Measurements from ENCODE around the gene INPP4A. TPM values are rescaled to one million over a fixed set of nuclear protein-coding genes. Genes with fewer than 3 reads are reported as not detected.

The INPP4A gene
- total RNA-seq (10 to 100 TPM; 15.8 to 31.2 (median 22.0) TPM), polyA plus RNA-seq (1 to 10 TPM; 3.8 to 7.5 TPM)
- long read RNA-seq, donor 1, partial matches to known transcripts, result 2 of 22 reads
- long read RNA-seq, donor 1, other reads (novel, unspliced or antisense), result 19 of 22 reads
- long read RNA-seq, donor 2, partial matches to known transcripts, result 16 of 68 reads
- long read RNA-seq, donor 2, other reads (novel, unspliced or antisense), result 50 of 68 reads
- long read RNA-seq, donor 3, partial matches to known transcripts, result 13 of 20 reads
- long read RNA-seq, donor 3, other reads (novel, unspliced or antisense), result 7 of 20 reads

DNA sequence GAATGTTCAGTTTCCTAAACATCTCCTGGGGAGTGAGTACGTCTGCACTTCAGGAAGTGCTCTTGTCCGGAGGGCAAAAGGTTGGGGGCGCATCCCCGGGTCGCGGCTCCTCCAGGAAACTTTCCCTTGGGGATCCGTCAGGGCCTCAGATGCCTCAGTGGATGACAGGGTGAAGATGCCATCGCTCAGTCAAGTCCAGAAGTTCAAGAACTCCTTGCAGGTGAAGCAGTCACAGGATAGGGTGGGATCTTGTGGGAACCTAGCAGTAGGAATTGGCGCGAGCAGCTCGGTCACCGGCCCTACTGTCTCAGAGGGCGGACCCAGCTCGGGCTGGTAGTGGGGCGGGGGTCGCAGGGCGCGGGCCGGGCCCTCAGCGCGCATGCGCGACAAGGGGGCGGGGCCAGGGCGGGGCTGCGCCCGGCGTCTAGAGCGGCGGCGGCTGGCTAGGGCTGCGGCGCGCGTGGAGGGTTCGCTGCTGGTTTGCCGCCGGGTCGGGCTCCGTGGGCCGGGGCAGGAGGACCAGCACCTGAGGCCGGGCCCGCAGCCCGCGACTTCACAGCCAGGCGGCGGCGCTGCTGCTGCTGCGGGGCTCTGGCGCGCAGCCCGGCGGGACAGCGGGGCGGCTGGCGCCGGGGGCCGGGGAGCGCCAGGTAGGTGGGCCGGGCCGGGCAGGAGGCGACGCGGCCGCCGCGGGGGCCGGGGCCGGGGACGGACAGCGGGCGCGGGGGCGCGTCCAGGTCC is at the start of gene INPP4A:
INPP4A (plus strand) TSS at position 423 of the 741 bp plus-strand sequence. CDS start 75,191 bp downstream, outside the sequence.
- peak; percentile 90 to 97 (median 94) for ATAC-seq
- peak within 1 kb of the TSS; percentile 56 to 93 (median 81) for H3K27ac ChIP-seq
- peaks cover 0 to 42% (median 19%) of the 10 kb centered on the region in 9 donors for H3K4me1 ChIP-seq
- no peaks in the 10 kb centered on the region for H3K36me3 ChIP-seq
- TF ChIP-seq, protein P1, sequence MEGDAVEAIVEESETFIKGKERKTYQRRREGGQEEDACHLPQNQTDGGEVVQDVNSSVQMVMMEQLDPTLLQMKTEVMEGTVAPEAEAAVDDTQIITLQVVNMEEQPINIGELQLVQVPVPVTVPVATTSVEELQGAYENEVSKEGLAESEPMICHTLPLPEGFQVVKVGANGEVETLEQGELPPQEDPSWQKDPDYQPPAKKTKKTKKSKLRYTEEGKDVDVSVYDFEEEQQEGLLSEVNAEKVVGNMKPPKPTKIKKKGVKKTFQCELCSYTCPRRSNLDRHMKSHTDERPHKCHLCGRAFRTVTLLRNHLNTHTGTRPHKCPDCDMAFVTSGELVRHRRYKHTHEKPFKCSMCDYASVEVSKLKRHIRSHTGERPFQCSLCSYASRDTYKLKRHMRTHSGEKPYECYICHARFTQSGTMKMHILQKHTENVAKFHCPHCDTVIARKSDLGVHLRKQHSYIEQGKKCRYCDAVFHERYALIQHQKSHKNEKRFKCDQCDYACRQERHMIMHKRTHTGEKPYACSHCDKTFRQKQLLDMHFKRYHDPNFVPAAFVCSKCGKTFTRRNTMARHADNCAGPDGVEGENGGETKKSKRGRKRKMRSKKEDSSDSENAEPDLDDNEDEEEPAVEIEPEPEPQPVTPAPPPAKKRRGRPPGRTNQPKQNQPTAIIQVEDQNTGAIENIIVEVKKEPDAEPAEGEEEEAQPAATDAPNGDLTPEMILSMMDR (IDR thresholded peaks at IDR 0.05), result peak in 5 of 9 donors; percentile 7 to 46 (median 32)
- peak; percentile 75 to 85 for DNase-seq
- intact Hi-C loops (cut with DNase I), result loop anchor here in 5 of 10 donors (5.0 to 10.0 kb wide), 8 partner anchors 38 to 160 kb away; partner anchors contain the start of genes COA5 (in 1 of the 5) and UNC50 (in 1 of the 5)
- peak within 1 kb of the TSS; percentile 55 to 94 (median 82) for H3K4me3 ChIP-seq
- peaks cover 0 to 9% (median 0%) of the 10 kb centered on the region in 11 donors for H3K9me3 ChIP-seq
- WGBS, 2 donors, result 0% methylated on average over 53 to 75 of the region's 75 CpGs
- H3K27me3 ChIP-seq, result no peaks in the 10 kb centered on the region

DNA sequence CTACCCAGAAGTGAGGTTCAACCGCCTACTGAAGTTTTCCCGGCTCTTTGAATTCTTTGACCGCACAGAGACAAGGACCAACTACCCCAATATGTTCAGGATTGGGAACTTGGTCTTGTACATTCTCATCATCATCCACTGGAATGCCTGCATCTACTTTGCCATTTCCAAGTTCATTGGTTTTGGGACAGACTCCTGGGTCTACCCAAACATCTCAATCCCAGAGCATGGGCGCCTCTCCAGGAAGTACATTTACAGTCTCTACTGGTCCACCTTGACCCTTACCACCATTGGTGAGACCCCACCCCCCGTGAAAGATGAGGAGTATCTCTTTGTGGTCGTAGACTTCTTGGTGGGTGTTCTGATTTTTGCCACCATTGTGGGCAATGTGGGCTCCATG is 48.7 kb upstream of the INPP4A start:
- H3K36me3 ChIP-seq, result no peaks in the 10 kb centered on the region
- 91% methylated on average over 6 of the region's 6 CpGs for WGBS, 2 donors
- no peak overlapping the region for H3K4me3 ChIP-seq
- peaks cover 0 to 31% (median 0%) of the 10 kb centered on the region in 7 donors for H3K27me3 ChIP-seq
- H3K27ac ChIP-seq, result no peak overlapping the region
- no peak for DNase-seq
- no peaks in the 10 kb centered on the region for H3K9me3 ChIP-seq
- ATAC-seq, result no peak
- TF ChIP-seq, protein P1 (IDR thresholded peaks at IDR 0.05), result no peak
- intact Hi-C loops (cut with DNase I), result no loop called here
- H3K4me1 ChIP-seq, result no peaks in the 10 kb centered on the region

DNA sequence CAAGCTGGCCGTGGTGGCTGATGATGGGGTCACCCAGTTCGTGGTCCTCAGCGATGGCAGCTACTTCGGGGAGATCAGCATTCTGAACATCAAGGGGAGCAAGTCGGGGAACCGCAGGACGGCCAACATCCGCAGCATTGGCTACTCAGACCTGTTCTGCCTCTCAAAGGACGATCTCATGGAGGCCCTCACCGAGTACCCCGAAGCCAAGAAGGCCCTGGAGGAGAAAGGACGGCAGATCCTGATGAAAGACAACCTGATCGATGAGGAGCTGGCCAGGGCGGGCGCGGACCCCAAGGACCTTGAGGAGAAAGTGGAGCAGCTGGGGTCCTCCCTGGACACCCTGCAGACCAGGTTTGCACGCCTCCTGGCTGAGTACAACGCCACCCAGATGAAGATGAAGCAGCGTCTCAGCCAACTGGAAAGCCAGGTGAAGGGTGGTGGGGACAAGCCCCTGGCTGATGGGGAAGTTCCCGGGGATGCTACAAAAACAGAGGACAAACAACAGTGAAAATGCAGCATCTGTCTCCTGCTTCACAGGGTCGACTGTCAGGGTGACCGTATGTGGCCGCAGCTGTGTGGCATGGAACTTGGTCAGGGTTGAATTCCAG is 47.8 kb upstream of the INPP4A start:
- WGBS, 2 donors, result 93% methylated on average over 23 of the region's 23 CpGs
- ATAC-seq, result no peak
- intact Hi-C loops (cut with DNase I), result no loop called here

More for the DNA sequence above, 47.8 kb upstream of the INPP4A start:
- Histone ChIP-seq H3K27me3 (peaks cover 0 to 32% (median 0%) of the 10 kb centered on the region in 7 donors), H3K4me1 (no peaks in the 10 kb centered on the region), H3K9me3 (no peaks in the 10 kb centered on the region), H3K27ac (no peak overlapping the region), H3K36me3 (no peaks in the 10 kb centered on the region), H3K4me3 (no peak overlapping the region)
- TF ChIP-seq, protein P1 (IDR thresholded peaks at IDR 0.05), result no peak
- no peak for DNase-seq
